Endothelial cell of umbilical vein (primary cell): ENCODE measurements around the gene GIMAP1. TPM values are rescaled to one million over a fixed set of nuclear protein-coding genes. Genes with fewer than 3 reads are reported as not detected.

Experiments used
- BruUV-seq: library from RNA; stranded (reverse); fragments of 400-500 nt; replicated peaks from 2 replicates; lab custom pipeline; 2021; lab: Mats Ljungman, UMichigan
- CTCF ChIA-PET: fragments of 300-600, 350-600 bp; sonication (Branson Sonifier 250); formaldehyde crosslinking; loops from one replicate; lab custom pipeline; 2021; ENCODE audit warnings: antibody characterized with exemption, inconsistent platforms; lab: Charles Lee
- POLR2A ChIA-PET: fragments of 300-600, 350-600 bp; sonication (Branson Sonifier 250); formaldehyde crosslinking; loops from one replicate; lab custom pipeline; 2021; ENCODE audit warnings: antibody characterized with exemption, inconsistent platforms; lab: Charles Lee
- DNase-seq: peaks from one replicate; pipeline ENCODE4 v3.0.0-alpha.2; 2011; ENCODE audit warnings: low read depth, low spot score
- FAIRE-seq: peaks from 2 replicates; lab custom pipeline; 2011; peaks lifted over from hg19 to GRCh38; lab: Jason Lieb, UNC
- H2AFZ ChIP-seq: 2 replicates; pipeline ENCODE4 v1.6.0; 2012; ENCODE audit warnings: low read depth, low read length, control low read depth, inconsistent platforms
- H3K27ac ChIP-seq: 2 replicates; pipeline ENCODE4 v1.5.1; 2011; ENCODE audit warnings: low read depth, mild to moderate bottlenecking, control low read depth, low read length, moderate library complexity; ENCODE audit not compliant: insufficient read depth
- H3K27me3 ChIP-seq, 2 experiments: 2 replicates each; pipeline versions ENCODE4 v1.6.0 to v1.6.1; 2011; ENCODE audit warnings: low read length in 2 of 2, mixed read lengths in 1 of 2; ENCODE audit not compliant: control insufficient read depth in 2 of 2, insufficient read depth in 2 of 2
- H3K36me3 ChIP-seq, 2 experiments: 2 replicates in 1 of 2; 3 replicates in 1 of 2; pipeline ENCODE4 v1.5.1; 2011; ENCODE audit warnings: low read length in 2 of 2, mild to moderate bottlenecking in 1 of 2, moderate library complexity in 1 of 2; ENCODE audit not compliant: control insufficient read depth in 2 of 2, insufficient read depth in 2 of 2; ENCODE audit errors: extremely low read depth in 1 of 2
- H3K4me1 ChIP-seq: 3 replicates; pipeline ENCODE4 v1.5.1; 2011; ENCODE audit warnings: mild to moderate bottlenecking, low read length; ENCODE audit not compliant: control insufficient read depth, insufficient read depth; ENCODE audit errors: extremely low read depth
- H3K4me2 ChIP-seq: 2 replicates; pipeline ENCODE4 v1.6.1; 2011; ENCODE audit warnings: low read length, control low read depth, mixed read lengths; ENCODE audit not compliant: insufficient read depth
- H3K4me3 ChIP-seq, 3 experiments: fragments of 200-600 bp in 1 of 3; sonication (generic), shearing (Covaris generic) in 1 of 3; replicated peaks in 1 of 3; 2 replicates each; pipeline ENCODE4 v1.5.1; 2011 to 2016; ENCODE audit warnings: control low read depth in 3 of 3, low read length in 3 of 3, mild to moderate bottlenecking in 2 of 3, inconsistent platforms in 1 of 3, low read depth in 1 of 3, moderate library complexity in 1 of 3; ENCODE audit not compliant: insufficient read depth in 1 of 3
- H3K79me2 ChIP-seq: 2 replicates; pipeline ENCODE4 v1.6.0; 2012; ENCODE audit warnings: low read length, inconsistent platforms; ENCODE audit not compliant: control insufficient read depth, insufficient read depth
- H3K9ac ChIP-seq: replicated peaks from 2 replicates; pipeline ENCODE3; 2011; ENCODE audit warnings: low read length, control low read depth; ENCODE audit not compliant: insufficient read depth; ENCODE audit errors: extremely low read depth
- H3K9me1 ChIP-seq: replicated peaks from 3 replicates; pipeline ENCODE4 v1.6.0; 2011; ENCODE audit warnings: mild to moderate bottlenecking, low read length; ENCODE audit not compliant: control insufficient read depth, insufficient read depth; ENCODE audit errors: extremely low read depth
- H3K9me3 ChIP-seq: replicated peaks from 2 replicates; pipeline ENCODE4 v1.5.1; 2012; ENCODE audit warnings: low read length, inconsistent platforms; ENCODE audit not compliant: control insufficient read depth, insufficient read depth
- H4K20me1 ChIP-seq: replicated peaks from 2 replicates; pipeline ENCODE3; 2011; ENCODE audit warnings: mild to moderate bottlenecking, low read length; ENCODE audit not compliant: control insufficient read depth, insufficient read depth; ENCODE audit errors: extremely low read depth
- EZH2 ChIP-seq: IDR thresholded peaks from 2 replicates; pipeline ENCODE4 v1.6.1; 2012; ENCODE audit warnings: borderline replicate concordance, low read depth, mild to moderate bottlenecking, moderate library complexity, low read length, inconsistent platforms; ENCODE audit not compliant: severe bottlenecking
- FOS ChIP-seq: IDR thresholded peaks from 2 replicates; pipeline ENCODE4 v1.6.1; 2011; ENCODE audit warnings: mild to moderate bottlenecking, low read length, moderate library complexity, borderline replicate concordance; ENCODE audit not compliant: insufficient read depth
- GATA2 ChIP-seq: IDR thresholded peaks from 2 replicates; pipeline ENCODE4 v1.7.0; 2011; ENCODE audit warnings: low read depth, mild to moderate bottlenecking, moderate library complexity, mixed read lengths, low read length; ENCODE audit not compliant: insufficient read length, insufficient read depth
- JUN ChIP-seq: IDR thresholded peaks from 2 replicates; pipeline ENCODE4 v1.6.1; 2011; ENCODE audit warnings: borderline replicate concordance, low read depth; ENCODE audit not compliant: insufficient read length, insufficient read depth
- MYC ChIP-seq: IDR thresholded peaks from one replicate; pipeline ENCODE4 v1.6.1; 2011; ENCODE audit warnings: mild to moderate bottlenecking, low read depth, low read length
- POLR2A ChIP-seq: IDR thresholded peaks from 2 replicates; pipeline ENCODE4 v1.6.1; 2012; ENCODE audit warnings: low read depth, mild to moderate bottlenecking, control low read depth, low read length
- POLR2AphosphoS5 ChIP-seq: IDR thresholded peaks from 2 replicates; pipeline ENCODE4 v1.6.1; 2012; ENCODE audit warnings: low read depth, mild to moderate bottlenecking, control low read depth, low read length, moderate library complexity; ENCODE audit not compliant: insufficient read depth
- dilution Hi-C: fragments of 300-500 bp; cut with MboI; formaldehyde crosslinking; loops from one replicate; pipeline ENCODE4 v1.15.0; 2019; ENCODE audit warnings: low sequenced_read_pairs; ENCODE audit not compliant: extremely low pct_ligation_motif_present
- intact Hi-C: fragments of 100-400 bp; cut with micrococcal nuclease; formaldehyde crosslinking; loops from one replicate; pipeline ENCODE4 v1.10.0; 2022
- polyA plus RNA-seq, 4 experiments: library from polyadenylated mRNA; depleted of rRNA in 3 of 4; stranded (reverse) in 3 of 4; unstranded in 1 of 4; fragments of >200 nt; gene quantifications; 2 replicates each; pipeline versions ENCODE4 v1.2.1 to v1.2.3, GENCODE V29; 2011 to 2012; ENCODE audit warnings: missing spikeins in 1 of 4
- total RNA-seq: library from RNA; stranded (reverse); gene quantifications from 2 replicates; pipeline ENCODE4 v1.2.3, GENCODE V29; 2021
- TF ChIP-seq, protein P1 (sequence below): IDR thresholded peaks from 2 replicates; pipeline ENCODE4 v1.6.1; 2011; ENCODE audit not compliant: insufficient read depth, insufficient read length
- TF ChIP-seq, protein P2 (sequence below), 2 donors: IDR thresholded peaks; 1 replicate in 1 of 2; 2 replicates in 1 of 2; pipeline ENCODE4 v1.5.1; 2011; ENCODE audit warnings: low read length in 2 of 2, mild to moderate bottlenecking in 2 of 2, moderate library complexity in 2 of 2, control low read depth in 1 of 2, inconsistent platforms in 1 of 2, low read depth in 1 of 2; ENCODE audit not compliant: insufficient read depth in 1 of 2; ENCODE audit errors: extremely low read depth in 1 of 2

Gene GIMAP1
- total and polyA plus RNA-seq, 2 donors (not counting 3 experiments of a cell fraction or from before 2014, with no cell fraction given), result 10.0 to 11.9 TPM

DNA sequence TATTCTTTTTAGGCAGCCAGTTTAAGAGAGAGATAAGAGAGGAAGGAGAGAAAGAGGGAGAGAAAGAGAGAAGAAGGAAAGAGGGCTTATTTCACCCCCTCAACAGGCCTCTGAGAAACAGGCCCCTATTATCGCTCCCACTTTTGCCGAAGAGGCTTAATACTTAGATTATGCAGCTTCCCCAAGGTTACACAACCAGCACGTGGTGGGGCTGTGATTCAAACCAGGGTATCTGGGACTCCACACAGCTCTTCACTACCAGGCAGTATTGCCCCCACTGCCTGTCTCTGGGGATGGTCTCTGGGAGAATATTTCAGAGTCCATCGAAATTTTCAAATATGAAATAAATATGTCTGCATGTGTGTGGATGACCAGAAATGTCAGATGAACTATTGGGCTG is 3.0 kb downstream of the GIMAP1 start:
- Histone ChIP-seq H3K9me3 (no peaks in the 10 kb centered on the region), H3K4me1 (peaks cover 21% of the 10 kb centered on the region), H4K20me1 (no peaks in the 10 kb centered on the region), H3K27me3 (no peaks in the 10 kb centered on the region), H3K4me2 (no peak overlapping the region), H3K9ac (no peak overlapping the region), H2AFZ (no peak overlapping the region), H3K36me3 (peaks cover 8 to 25% of the 10 kb centered on the region in 2 experiments), H3K79me2 (peaks cover 18% of the 10 kb centered on the region), H3K4me3 (no peak overlapping the region), H3K9me1 (no peaks in the 10 kb centered on the region), H3K27ac (no peak overlapping the region)
- POLR2A ChIA-PET, result no interaction called here
- CTCF ChIA-PET, result no interaction called here
- TF ChIP-seq GATA2 (no peak), EZH2 (no peak), POLR2A (no peak), FOS (no peak), JUN (no peak), POLR2AphosphoS5 (no peak), MYC (no peak)
- TF ChIP-seq, protein P1, sequence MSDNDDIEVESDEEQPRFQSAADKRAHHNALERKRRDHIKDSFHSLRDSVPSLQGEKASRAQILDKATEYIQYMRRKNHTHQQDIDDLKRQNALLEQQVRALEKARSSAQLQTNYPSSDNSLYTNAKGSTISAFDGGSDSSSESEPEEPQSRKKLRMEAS, result no peak
- TF ChIP-seq, protein P2, sequence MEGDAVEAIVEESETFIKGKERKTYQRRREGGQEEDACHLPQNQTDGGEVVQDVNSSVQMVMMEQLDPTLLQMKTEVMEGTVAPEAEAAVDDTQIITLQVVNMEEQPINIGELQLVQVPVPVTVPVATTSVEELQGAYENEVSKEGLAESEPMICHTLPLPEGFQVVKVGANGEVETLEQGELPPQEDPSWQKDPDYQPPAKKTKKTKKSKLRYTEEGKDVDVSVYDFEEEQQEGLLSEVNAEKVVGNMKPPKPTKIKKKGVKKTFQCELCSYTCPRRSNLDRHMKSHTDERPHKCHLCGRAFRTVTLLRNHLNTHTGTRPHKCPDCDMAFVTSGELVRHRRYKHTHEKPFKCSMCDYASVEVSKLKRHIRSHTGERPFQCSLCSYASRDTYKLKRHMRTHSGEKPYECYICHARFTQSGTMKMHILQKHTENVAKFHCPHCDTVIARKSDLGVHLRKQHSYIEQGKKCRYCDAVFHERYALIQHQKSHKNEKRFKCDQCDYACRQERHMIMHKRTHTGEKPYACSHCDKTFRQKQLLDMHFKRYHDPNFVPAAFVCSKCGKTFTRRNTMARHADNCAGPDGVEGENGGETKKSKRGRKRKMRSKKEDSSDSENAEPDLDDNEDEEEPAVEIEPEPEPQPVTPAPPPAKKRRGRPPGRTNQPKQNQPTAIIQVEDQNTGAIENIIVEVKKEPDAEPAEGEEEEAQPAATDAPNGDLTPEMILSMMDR (IDR thresholded peaks at IDR 0.05; ENCODE audit: extremely low read depth in 1 of 2, insufficient read depth in 1 of 2, low read depth in 1 of 2, low read length in 2 of 2), result no peak
- dilution Hi-C loops, result no loop called here
- FAIRE-seq, result no peak
- no TSS peak for BruUV-seq
- intact Hi-C loops, result no loop called here
- DNase-seq, result no peak
